Mesenteric fat pad (tissue), 1 donor: ENCODE results near the gene TIGD6. TPM values are rescaled to one million over a fixed set of nuclear protein-coding genes. Genes with fewer than 3 reads are reported as not detected.
"Not testable (repeated sequence)": the region's sequence is repeated elsewhere in the genome, so short reads cannot be mapped to it uniquely, and the experiment has no call there.

Experiments used
- DNase-seq: peaks from one replicate; pipeline ENCODE4 v3.0.0-alpha.2; 2020; ENCODE audit warnings: low spot score
- total RNA-seq: library from RNA; stranded (reverse); fragmentation: NEBNext Ultra II Directional; extraction: Animal tissue kit (Norgen Biotek cat#: 25700); gene quantifications from one replicate; pipeline ENCODE4 v1.2.1, GENCODE V29; 2021
- donor health status: DM: yes; HTN: yes; CAD: no.

The TIGD6 gene
- total RNA-seq, 1 donor from 2014 or later = 4.7 TPM

- not testable (repeated sequence) for DNase-seq
Observed at GRCh38 chr5:149943177-149943949, 57.1 kb downstream of the TIGD6 start.

Other genes with a start within 250 kb of the TIGD6 start
- not detected for gene PDE6A, start 55.9 kb downstream of the TIGD6 start, total RNA-seq
- 13.1 TPM for gene SLC26A2, start 39.9 kb downstream of the TIGD6 start, total RNA-seq
- gene HMGXB3, start 85 bp upstream of the TIGD6 start, total RNA-seq = 30.6 TPM
- 58.6 TPM for gene CSF1R, start 85.9 kb upstream of the TIGD6 start, total RNA-seq
- 201 TPM for gene PDGFRB, start 155.2 kb upstream of the TIGD6 start, total RNA-seq
- 0.35 TPM for gene CDX1, start 166.1 kb upstream of the TIGD6 start, total RNA-seq
- gene SLC6A7, start 189.4 kb upstream of the TIGD6 start, total RNA-seq = not detected